Measurements from ENCODE around the gene TMEM59L.
A peak's percentile ranks its signal among the peaks of the same experiment; 100 is the strongest.
"Not testable (repeated sequence)": the region's sequence is repeated elsewhere in the genome, so short reads cannot be mapped to it uniquely, and the experiment has no call there.

TMEM59L gene

GRCh38 chr19:18594096-18594823 is 18.4 kb upstream of the TMEM59L start:
- DNase-seq, result peak; percentile 60

- no peak for DNase-seq
Measured at GRCh38 chr19:18594824-18595373, 17.8 kb upstream of the TMEM59L start.

- no peak for DNase-seq
Measured at GRCh38 chr19:18595475-18595874, 17.2 kb upstream of the TMEM59L start.

DNA sequence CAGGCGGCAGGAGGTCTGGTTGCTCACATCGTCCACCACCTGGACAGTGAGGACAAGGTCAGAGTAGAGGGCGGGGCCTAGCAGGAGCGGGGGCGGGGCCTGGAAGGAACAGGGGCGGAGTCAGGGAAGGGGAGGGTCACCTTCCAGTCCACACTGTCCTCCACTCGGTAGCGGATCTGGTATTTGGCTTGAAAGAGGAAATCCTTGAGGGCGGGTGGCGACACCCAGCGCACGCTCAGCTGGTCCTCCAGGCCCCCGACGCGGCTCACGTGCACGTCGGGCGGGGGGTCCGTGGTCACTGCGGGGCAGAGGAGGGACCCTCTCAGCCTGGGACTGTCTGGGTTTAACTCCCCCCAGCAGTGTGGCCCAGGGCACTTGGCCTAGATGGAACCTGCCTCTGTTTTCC is 15.9 kb upstream of the TMEM59L start:
- DNase-seq, result no peak

DNA sequence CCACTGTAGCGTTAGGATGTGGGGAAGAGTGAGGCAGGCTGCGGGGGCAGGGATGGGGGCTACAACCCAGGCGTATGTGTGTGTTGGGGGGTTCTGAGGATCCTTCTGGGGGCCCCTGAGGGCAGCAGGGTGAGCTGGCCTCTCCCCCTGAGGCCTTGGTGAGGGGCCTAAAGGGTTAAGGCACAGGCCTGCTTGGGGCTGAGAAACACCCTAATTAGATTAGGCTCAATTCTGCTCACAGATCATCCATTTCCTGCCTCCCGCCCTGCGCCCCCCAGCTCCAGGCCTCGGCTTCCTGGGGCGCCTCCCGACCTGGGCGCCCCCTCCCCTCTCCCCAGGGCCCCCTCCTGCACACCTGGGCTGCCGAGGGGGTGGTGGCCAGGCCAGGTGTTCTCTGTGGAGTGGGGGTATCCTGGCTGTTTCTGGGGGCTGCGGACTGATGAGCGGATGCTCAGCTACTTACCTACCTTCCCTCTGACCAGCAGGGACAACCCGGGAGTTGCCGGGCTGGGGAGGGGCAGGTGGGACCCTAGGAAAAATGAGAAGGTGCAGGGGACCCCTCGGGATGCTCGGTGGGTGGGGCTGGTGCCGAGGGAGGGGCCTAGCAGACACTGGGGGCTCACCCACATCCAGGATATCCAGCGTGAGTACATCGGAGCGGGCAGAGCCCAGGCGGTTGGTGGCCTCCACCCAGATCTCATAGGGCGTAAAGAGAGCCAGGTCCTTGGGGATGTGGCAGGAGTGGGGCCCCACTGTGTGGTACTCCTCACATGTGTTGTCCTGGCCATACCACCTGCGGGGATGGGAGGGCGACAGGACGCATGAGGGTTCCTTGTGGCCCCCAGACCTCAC is 14.6 kb upstream of the TMEM59L start:
- DNase-seq, result no peak

GRCh38 chr19:18599485-18599884 is 13.2 kb upstream of the TMEM59L start:
- DNase-seq, result no peak

DNA sequence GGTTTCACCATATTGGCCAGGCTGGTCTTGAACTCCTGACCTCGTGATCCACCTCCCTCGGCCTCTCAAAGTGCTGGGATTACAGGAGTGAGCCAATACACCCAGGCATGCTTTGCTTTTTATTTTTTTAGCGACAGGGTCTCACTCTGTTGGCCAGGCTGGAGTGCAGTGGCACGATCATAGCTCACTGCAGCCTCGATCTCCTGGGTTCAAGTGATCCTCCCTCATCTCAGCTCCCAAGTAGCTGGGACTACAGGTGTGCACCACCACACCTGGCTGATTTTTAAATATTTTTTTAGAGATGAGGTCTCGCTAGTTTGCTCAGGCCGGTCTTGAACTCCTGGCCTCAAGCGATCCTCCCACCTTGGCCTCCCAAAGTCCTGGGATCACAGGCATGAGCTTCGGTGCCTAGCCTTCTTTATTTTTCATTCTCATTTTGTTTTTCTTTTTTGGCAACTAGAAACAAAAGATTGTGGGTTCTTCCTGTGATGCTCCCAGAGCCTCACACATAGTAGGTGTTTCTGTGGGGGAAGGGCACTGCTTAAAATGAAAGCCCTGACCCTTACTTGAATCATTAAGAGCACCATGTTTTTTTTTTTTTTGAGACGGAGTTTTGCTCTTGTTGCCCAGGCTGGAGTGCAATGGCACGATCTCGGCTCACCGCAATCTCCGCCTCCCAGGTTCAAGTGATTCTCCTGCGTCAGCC is 11.8 kb upstream of the TMEM59L start:
- DNase-seq, result not testable (repeated sequence)

DNA sequence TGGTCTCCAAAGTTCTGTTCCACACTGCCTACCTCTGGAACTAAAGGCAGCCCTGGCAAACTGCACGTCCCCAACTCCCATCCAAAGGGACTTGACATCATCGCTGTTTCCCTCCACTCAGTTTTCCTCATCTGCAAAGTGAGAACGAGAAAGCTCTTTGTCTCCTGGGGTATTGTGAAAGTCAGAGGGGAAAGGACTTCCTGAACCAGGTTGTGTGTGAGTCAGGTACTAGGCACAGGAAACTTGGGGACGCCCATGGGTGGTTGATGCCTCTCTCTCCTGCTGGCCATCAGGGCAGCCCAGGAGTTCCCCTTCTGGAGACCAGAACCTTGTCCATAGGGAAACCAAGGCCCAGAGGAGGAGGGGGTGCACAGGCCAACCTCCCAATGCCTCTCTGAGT is 10.8 kb upstream of the TMEM59L start:
- DNase-seq, result no peak

GRCh38 chr19:18603255-18603957 is 9.3 kb upstream of the TMEM59L start:
- no peak for DNase-seq

DNA sequence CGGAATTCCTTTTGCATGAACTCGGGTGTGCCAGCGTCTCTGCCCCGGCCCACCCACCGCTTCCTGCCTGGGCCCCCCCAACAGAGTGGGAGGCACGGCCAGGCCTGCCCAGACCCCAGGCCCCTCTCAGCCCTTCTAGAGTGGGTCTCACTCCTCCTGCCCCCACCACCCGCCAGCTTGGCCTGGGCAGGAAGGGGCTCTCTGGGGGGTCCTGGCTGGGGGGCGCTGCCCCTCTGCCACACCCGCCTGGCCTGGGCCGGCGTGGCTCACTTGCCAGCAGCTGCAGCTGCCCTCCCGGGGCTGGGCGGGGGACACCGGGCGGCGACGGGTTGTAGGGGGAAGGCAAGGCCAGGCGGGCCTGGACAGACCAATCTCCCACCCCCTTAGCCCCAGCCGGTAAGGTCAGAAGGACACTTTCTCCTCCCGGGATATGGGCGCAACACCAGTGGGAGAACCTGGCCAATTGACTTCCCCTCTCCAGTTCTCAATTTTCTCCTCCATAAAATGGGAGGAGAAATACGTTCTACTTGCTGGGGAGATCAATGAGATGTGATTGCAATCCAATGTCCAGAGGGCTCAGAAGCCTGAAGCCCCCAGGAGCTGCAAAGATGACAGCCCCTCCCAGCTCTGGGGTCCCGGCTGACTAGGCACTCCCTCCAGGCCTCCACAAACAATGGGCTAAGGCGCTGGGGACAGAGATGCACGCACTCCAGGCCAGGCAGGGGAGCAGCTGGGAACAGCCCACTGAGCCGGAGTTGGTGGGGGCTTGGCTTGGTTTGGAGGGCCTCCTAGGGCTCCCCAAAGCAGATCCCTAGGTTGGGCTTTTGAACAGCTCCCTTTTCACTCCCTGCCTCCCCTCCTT is 8.5 kb upstream of the TMEM59L start:
- DNase-seq, result no peak

GRCh38 chr19:18604820-18605159 is 7.9 kb upstream of the TMEM59L start:
- no peak for DNase-seq

DNA sequence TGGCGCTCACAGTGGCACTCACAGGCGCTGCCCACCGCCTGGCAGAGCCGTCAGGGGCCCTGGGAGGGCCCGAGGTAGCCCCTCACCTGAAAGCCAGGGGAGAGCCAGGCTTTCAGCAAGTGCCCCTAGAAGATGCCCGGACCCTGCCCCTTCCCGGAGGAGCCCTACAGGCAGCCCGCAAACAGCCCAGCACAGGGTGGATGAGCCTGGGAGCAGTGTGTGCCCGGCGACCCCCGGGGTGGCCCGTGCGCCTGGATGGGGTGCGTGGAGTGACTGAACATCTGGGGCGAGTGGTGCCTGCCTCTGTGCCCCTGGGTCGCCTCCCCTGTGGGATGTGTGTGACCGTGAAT is 7.5 kb upstream of the TMEM59L start:
- DNase-seq, result no peak

- no peak for DNase-seq
Measured at GRCh38 chr19:18605546-18606280, 7.0 kb upstream of the TMEM59L start.

- no peak for DNase-seq
Measured at GRCh38 chr19:18606281-18607225, 6.1 kb upstream of the TMEM59L start, which contains the start of gene CRLF1. Gene CRLF1, minus strand, starts transcription at chr19:18606799. Its CDS starts 143 bp downstream, at chr19:18606656.

DNA sequence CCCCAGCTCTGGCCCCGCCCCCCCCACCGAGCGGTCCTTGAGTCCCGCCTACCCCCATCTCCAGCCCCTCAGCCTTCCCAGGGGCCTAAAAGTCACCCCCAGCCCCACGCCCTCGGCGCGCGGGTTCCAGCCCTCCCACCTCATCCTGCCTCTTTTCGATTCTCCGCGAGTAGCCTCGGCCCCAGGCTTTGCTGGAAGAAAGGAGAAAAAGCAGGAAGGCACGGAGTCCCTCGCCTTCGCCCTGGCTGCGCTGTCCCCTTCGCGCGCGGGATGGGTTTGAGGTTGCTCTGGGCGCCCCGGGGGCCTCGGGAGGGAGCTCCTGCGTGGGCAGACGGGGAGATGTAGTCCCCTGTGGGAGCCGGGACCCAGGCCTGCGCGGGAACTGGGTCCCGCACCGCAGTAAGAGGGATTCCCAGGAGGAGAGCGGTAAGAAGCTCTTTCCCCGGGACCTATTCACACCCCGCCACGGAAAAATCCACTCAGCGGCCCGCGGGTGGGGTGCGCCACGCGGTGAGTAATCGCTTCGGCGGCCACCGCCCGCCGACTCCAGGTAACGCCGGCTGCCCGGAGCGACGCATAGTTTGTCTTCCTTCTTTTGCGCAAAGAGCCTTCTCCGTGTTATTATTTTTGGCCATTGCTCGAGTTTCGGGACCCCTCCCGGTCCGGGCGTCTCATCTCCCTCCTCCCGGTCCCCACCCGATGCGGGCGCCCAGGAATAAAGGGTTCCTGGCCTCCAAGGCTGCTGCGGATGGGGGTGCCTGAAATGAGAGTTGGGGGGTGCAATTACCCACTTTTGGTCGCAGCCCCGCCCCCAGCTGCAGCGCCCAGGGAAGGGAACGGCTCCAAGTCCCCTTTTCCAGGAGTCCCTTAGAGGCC is 5.2 kb upstream of the TMEM59L start:
- no peak for DNase-seq

- no peak for DNase-seq
Measured at GRCh38 chr19:18608102-18608804, 4.4 kb upstream of the TMEM59L start.

DNA sequence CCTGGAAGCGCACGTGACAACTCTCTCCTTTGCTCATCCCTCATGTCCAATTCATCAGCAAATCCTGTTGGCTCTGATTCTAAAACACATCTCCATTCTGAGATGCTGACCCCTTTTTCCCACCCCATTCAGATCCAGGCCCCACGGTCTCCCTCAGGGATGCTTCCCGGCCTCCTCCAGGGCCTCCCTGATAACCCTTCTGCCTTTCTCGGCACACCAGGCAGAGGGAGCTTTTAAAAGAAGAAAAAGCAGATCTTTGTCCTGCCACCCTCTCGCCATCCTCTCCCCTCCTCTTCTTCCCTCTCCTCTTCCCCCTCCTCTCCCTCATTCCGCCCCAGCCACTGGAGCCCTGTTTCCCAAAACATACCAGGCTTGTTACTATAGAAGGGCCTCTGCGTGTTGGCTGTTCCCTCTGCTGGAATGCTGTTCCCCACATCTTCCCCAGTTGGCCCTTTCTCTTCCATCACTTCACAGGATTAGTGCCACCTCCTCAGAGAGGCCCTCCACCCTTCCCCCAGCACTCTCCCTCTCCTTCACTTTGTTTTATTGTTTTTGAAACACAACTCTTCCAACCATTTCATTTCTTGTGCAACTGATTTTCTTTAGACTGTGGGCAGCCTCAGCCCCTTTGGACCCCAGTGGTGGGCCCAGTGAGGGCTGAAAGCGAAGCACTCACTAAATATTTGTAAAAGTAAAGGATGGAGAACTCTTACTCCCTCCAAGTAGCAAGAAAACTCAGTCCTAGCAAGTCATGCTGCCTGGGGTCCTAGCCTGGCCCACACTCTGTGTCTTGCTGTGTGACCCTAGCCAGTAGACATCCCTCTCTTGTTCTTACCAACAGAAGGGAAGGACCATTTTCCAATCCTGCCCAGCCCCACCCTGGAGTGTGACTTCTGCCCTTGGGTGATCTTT is 3.6 kb upstream of the TMEM59L start:
- DNase-seq, result no peak

All from amniotic stem cell (primary cell).